Upper lobe of right lung (tissue), 1 donor: ENCODE measurements around the gene SLC7A8. TPM values are rescaled to one million over a fixed set of nuclear protein-coding genes. Genes with fewer than 3 reads are reported as not detected.
A peak's percentile ranks its signal among the peaks of the same experiment; 100 is the strongest.

Experiments used
- ATAC-seq: fragments of 200-7000 bp; cut with Tn5 transposase; one replicate; pipeline ENCODE4 v1.9.1; 2020; ENCODE audit warnings: mild to moderate bottlenecking, moderate library complexity
- DNase-seq: peaks from one replicate; pipeline ENCODE4 v3.0.0-alpha.2; 2020
- H3K27ac ChIP-seq: fragments of 200-600 bp; one replicate; pipeline ENCODE4 v1.8.0; 2022
- H3K27me3 ChIP-seq: fragments of 200-600 bp; one replicate; pipeline ENCODE4 v1.8.0; 2022; ENCODE audit warnings: mild to moderate bottlenecking
- H3K36me3 ChIP-seq: fragments of 200-600 bp; one replicate; pipeline ENCODE4 v1.8.0; 2022
- H3K4me1 ChIP-seq: fragments of 200-600 bp; one replicate; pipeline ENCODE4 v1.8.0; 2022
- H3K4me3 ChIP-seq: fragments of 200-600 bp; one replicate; pipeline ENCODE4 v1.8.0; 2022; ENCODE audit warnings: mild to moderate bottlenecking
- H3K9me3 ChIP-seq: fragments of 200-600 bp; one replicate; pipeline ENCODE4 v1.8.0; 2022
- CTCF ChIP-seq: fragments of 200-600 bp; IDR thresholded peaks from one replicate; pipeline ENCODE4 v1.8.0; 2022; ENCODE audit warnings: antibody characterized with exemption
- intact Hi-C: fragments of 100-400 bp; cut with DNase I; formaldehyde crosslinking; loops from one replicate; pipeline ENCODE4 v1.11.0; 2022
- total RNA-seq: library from RNA; stranded (reverse); fragmentation: NEBNext Ultra II Directional; extraction: Animal tissue kit (Norgen Biotek cat#: 25700); gene quantifications from one replicate; pipeline ENCODE4 v1.2.1, GENCODE V29; 2021
- donor health status: DM: no; HTN: yes; CAD: no; lungs with severe emphysema.

Gene SLC7A8
- total RNA-seq, 1 donor from 2014 or later: 49.8 TPM

DNA sequence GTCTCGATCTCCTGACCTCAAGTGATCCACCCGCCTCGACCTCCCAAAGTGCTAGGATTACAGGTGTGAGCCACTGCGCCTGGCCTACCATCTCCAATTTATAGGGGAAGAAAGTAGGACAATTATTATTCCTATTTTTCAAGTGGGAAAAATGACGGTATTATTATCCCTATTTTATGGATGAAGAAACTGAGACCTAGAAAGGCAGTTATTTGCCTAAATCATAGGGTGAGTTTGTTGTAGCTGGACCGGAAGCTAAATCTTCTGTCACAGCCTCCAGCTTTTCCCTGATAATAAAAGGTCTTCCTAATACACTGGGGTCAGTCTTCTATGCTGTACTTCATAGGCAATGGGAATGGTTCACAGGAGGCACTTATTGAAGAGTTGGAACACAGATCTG, 13.8 kb downstream of the SLC7A8 start:
- Histone ChIP-seq H3K27ac (no peak overlapping the region), H3K4me3 (no peak overlapping the region), H3K4me1 (peaks cover 25% of the 10 kb centered on the region), H3K27me3 (no peaks in the 10 kb centered on the region), H3K36me3 (no peaks in the 10 kb centered on the region), H3K9me3 (no peaks in the 10 kb centered on the region)
- intact Hi-C loops: no loop called here
- no peak for TF ChIP-seq CTCF
- DNase-seq (no peak), ATAC-seq (no peak)

GRCh38 chr14:23168246-23168645, 15.2 kb downstream of the SLC7A8 start:
- no peak overlapping the region for H3K27ac ChIP-seq
- no peak for TF ChIP-seq CTCF
- no peak overlapping the region for H3K4me3 ChIP-seq
- no peaks in the 10 kb centered on the region for H3K9me3 ChIP-seq
- no peaks in the 10 kb centered on the region for H3K27me3 ChIP-seq
- intact Hi-C loops: no loop called here
- no peak for DNase-seq
- ATAC-seq: no peak
- peaks cover 18% of the 10 kb centered on the region for H3K4me1 ChIP-seq
- no peaks in the 10 kb centered on the region for H3K36me3 ChIP-seq

- H3K36me3 ChIP-seq: no peaks in the 10 kb centered on the region
- H3K4me1 ChIP-seq: peaks cover 18% of the 10 kb centered on the region
- no peaks in the 10 kb centered on the region for H3K9me3 ChIP-seq
- DNase-seq (no peak), ATAC-seq (peak; percentile 63)
- H3K27ac ChIP-seq: peak overlapping the region; percentile 0
- H3K27me3 ChIP-seq: no peaks in the 10 kb centered on the region
- no peak overlapping the region for H3K4me3 ChIP-seq
- intact Hi-C loops: no loop called here
- no peak for TF ChIP-seq CTCF
These were observed 16.2 kb downstream of the SLC7A8 start for GRCh38 chr14:23167116-23167847.

DNA sequence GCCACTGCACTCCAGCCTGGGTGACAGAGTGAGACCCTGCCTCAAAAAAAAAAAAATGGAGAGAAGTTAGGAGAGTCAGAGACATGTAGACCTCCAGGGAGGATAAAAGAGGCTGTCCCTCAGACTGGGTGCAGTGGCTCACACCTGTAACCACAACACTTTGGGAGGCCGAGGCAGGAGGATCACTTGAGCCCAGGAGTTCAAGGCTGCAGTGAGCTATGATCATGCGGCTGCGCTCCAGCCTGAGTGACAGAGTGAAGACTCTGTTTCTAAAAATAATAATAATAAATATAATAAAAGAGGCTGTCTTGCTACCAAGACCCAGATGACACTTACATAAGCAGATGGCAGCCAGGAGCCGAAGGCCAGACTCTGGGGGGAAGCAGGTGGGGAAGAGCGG, 18.5 kb downstream of the SLC7A8 start:
- intact Hi-C loops: no loop called here
- Histone ChIP-seq H3K4me3 (no peak overlapping the region), H3K9me3 (no peaks in the 10 kb centered on the region), H3K27ac (no peak overlapping the region), H3K27me3 (no peaks in the 10 kb centered on the region), H3K4me1 (peaks cover 27% of the 10 kb centered on the region), H3K36me3 (no peaks in the 10 kb centered on the region)
- DNase-seq (no peak), ATAC-seq (no peak)
- TF ChIP-seq CTCF: no peak

- H3K4me3 ChIP-seq: no peak overlapping the region
- no peaks in the 10 kb centered on the region for H3K27me3 ChIP-seq
- no peaks in the 10 kb centered on the region for H3K9me3 ChIP-seq
- TF ChIP-seq CTCF: no peak
- peak; percentile 76 for ATAC-seq
- H3K4me1 ChIP-seq: peaks cover 33% of the 10 kb centered on the region
- intact Hi-C loops: no loop called here
- H3K27ac ChIP-seq: no peak overlapping the region
- H3K36me3 ChIP-seq: no peaks in the 10 kb centered on the region
- no peak for DNase-seq
These were observed 19.2 kb downstream of the SLC7A8 start for GRCh38 chr14:23164250-23164649.

DNA sequence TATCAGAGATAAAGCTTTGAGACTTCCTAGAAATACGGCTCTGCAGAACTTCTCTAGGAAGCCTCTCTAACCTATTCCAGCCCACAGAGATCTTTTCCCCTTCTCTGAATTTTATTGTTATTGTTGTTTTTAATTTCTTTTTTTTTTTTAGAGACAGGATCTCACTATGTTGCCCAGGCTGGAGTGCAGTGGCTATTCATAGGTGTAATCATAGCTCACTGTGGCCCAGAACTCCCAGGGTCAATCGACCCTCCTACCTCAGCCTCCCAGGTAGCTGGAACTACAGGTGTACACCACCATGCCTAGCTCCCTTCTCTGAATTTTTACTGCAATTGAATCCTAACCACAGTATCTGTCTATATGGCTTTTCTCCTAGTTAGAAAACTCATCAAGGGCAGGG, 19.6 kb downstream of the SLC7A8 start:
- no peak for TF ChIP-seq CTCF
- H3K4me3 ChIP-seq: no peak overlapping the region
- ATAC-seq: no peak
- no peaks in the 10 kb centered on the region for H3K9me3 ChIP-seq
- H3K27me3 ChIP-seq: no peaks in the 10 kb centered on the region
- no peak overlapping the region for H3K27ac ChIP-seq
- H3K4me1 ChIP-seq: peaks cover 35% of the 10 kb centered on the region
- DNase-seq: no peak
- H3K36me3 ChIP-seq: no peaks in the 10 kb centered on the region
- intact Hi-C loops: no loop called here
